HG03354 (cell line): ENCODE data around the gene SERPINA12.
"Not testable (repeated sequence)": the region's sequence is repeated elsewhere in the genome, so short reads cannot be mapped to it uniquely, and the experiment has no call there.

Experiments used
- ATAC-seq: cut with Tn5 transposase; IDR thresholded peaks from one replicate; pipeline ENCODE4 v1.9.1; 2021; ENCODE audit warnings: mild to moderate bottlenecking; ENCODE audit not compliant: unreplicated experiment, poor library complexity, severe bottlenecking

The SERPINA12 gene

DNA sequence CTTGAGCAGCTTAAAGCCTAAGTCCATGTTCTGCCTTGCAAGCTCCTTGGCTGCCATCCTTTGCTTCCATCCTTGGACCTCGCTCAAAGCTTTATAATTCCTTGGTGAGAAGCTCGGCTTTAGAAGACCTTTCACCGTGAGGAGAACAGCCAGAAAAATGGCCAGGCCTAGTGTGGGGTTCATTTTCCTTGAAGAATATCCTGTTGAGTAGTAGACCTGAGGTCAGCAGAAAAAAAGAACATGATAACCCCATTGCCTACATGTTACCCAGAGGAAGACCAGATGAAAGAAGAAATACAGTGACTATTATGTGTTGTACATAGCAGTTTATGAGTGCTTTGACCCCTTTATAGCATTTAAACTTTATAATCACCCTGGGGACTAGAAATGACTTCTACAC is 11.1 kb downstream of the SERPINA12 start:
- ATAC-seq = no peak

DNA sequence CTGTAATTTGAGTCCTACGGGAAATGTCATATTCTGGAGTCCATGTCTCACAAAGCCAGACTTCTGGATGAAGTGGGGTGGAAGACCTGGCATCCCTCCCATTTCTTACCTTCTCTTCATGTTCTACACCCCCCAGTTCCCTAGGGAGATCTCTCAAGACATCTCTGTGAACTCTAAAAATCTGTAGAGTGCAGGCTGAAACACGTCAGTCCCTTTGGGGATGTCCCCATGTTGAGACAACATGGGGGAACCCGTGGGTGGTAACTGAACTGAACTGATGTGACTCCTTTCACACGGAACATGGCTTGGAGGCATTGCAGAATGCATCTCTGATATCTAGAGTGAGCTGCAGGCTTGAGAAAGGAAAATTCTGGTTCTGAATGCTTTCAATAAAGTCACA is 15.2 kb downstream of the SERPINA12 start:
- no peak for ATAC-seq

DNA sequence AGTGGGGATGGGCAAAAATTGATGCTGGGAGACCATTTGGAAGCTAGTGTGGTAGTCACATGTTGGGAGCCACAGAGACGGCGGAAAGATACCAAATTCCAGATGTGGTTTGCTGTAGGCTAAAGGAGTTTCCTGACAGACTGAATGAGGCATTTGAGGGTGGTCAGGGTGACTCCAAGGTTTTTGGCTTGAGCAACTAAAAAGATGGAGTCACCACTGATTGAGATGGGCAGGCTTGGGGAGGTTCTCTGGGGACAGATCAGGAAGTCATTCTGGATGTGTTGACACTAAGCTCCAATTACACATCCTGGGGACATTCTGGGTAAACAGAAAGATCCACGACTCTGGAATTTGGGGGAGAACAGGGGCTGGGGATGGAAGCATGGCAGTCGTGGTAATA is 17.8 kb downstream of the SERPINA12 start:
- no peak for ATAC-seq

DNA sequence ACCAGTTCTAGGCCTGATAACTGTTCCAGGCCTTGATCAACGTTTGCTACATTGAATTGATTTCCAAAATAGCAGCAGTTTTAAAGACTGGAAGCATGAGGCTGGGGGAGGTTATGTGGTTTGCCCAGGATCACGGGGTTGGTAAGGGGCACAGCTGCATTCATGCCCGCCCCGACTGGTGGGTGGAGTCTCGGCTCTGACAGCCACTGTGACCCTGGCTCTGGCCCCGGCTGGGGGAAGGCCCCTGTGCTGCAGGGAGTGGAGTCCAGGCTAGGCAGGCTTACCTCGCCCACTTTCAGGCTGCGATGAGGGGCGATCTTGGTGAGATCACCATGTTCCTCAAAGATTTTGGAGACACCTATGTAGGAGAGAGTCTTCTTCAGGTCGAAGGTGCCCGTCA is 19.9 kb downstream of the SERPINA12 start:
- ATAC-seq = no peak

DNA sequence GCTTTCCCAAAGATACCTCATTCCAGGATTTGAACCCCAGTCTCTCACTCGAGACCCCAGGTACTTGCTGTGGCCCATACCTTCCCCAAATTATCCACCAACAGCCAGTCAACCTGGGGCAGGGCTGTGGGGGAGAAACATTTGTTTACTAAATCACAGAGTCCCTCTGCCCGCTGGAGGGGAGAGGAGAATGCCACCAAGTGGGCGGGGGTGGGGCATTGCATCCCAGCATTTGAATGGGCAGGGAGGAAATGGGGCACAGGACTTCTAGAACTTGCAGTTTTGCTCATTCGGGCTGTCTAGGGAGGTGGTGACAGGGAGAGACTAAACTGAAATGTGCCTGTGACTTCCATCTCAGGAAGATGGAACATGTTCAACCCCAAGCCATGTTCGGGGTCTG is 22.4 kb downstream of the SERPINA12 start:
- ATAC-seq = no peak

DNA sequence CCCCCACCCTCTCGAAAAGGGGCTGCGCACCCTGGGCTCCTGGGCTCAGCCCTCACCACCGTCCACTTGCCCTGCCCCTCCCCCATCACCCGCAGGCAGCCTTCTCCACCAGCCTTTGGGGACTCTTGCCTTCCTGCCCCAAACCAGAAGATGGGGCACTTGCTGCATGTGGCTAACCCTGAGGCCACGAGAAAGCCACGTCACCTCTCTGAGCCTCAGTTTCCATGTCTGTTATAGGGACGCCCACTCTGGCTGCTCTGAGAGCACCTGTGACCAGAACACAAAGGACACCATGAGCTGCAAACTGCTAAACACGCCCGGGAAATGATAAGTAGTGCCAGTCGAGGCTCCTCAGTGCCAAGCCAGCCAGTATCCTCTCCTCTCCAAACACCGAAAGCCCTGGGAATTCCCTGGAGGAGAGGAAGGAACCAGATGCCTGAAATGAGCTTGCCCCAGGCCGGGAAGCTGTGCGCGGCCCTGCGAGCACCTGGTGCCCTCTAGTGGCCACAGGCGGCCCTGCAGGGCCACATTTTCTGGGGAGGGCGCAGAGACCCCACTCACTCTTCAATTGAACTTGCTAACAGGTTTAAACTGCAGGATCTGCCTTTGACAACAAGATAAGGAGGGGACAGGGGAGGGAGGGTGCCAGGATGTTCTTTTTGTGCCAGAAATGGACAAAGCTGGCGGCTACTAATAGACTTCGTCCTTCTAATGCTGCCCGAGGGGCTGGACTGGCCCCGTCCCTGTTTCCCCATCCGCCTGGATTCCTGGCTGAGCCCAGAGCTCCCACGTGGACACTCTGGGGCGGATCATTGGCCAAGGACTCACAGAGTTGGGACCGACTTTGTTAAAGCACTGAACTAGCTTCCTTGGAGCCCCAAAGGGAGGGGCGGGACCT is 23.1 kb downstream of the SERPINA12 start:
- ATAC-seq = no peak

DNA sequence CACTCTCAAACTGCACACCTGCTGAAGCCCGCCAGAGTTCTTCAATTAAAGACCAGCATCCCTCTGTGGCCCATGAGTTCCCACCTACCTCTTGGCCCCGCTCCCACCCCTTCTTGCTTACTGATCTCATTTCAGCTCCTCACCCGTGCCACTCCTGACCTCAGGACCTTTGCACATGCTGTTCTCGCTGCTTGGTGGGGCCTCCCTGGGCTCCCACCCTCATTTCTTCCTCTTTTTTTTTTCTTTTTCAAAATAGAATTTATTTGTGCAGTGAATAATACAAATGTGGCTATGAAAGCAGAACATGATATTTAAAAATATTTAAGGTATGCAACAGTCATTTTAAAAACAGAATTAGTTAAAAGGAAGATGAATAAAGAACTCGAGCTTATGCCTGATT is 24.8 kb downstream of the SERPINA12 start:
- no peak for ATAC-seq

DNA sequence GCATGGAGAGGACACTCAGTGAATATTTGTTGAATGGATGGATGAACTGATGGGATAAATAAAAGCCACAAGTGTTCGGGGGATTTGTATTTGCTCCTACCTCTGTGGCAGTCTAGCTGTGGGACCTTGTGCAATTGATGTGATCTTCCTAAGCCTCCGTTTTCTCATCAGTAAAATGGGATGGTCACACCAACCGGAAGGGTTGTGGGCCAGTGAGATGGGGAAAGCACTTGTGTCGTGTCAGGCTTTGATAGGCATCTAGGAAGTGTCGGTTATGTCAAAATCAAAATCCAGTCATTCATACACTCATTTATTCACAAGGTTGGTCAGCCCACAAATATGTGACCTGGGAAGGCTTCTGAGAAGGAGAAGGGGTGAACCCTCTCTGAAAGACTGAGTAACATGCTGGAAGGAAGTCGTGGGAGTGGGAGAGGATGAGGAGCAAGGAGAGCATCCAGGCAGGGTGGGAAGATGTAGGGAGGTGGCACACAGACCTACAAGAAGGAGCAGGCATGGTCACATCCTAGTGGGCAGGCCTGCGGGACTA is 25.5 kb downstream of the SERPINA12 start:
- ATAC-seq = no peak

DNA sequence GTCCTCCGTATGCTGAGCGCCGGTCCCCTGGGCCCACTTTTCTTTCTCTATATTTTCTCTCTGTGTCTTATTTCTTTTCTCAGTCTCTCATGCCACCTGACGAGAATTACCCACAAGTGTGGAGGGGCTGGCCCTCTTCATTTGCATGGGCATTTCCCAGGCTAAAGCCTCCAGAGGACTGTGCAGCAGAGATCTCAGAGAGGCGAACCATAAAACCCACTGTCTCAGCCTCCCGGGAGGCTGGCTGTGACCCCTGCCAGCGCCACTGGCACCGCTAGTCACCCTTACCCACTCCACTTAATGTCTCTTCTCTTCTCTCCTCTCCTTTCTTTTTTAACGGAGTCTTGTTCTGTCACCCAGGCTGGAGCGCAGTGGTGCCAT is 26.2 kb downstream of the SERPINA12 start:
- no peak for ATAC-seq

DNA sequence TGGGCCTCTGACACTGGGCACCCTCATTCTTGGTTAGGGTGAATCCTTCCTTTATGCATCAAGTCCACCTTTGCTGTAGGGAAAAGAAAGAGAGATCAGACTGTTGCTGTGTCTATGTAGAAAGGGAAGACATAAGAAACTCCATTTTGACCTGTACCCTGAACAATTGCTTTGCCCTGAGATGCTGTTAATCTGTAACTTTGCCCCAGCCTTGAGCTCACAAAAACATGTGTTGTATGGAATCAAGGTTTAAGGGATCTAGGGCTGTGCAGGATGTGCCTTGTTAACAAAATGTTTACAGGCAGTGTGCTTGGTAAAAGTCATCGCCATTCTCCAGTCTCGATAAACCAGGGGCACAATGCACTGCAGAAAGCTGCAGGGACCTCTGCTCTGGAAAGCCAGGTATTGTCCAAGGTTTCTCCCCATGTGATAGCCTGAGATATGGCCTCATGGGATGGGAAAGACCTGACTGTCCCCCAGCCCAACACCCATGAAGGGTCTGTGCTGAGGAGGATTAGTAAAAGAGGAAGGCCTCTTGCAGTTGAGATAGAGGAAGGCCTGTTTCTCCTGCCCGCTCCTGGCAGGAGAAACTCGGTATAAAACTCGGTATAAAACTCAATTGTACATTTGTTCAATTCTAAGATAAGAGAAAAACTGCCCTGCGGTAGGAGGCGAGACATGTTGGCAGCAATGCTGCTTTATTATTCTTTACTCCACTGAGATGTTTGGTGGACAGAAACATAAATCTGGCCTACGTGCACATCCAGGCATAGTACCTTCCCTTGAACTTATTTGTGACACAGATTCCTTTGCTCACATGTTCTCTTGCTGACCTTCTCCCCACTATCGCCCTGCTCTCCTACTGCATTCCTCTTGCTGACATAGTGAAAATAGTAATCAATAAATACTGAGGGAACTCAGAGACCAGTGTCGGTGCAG is 26.9 kb downstream of the SERPINA12 start:
- not testable (repeated sequence) for ATAC-seq

DNA sequence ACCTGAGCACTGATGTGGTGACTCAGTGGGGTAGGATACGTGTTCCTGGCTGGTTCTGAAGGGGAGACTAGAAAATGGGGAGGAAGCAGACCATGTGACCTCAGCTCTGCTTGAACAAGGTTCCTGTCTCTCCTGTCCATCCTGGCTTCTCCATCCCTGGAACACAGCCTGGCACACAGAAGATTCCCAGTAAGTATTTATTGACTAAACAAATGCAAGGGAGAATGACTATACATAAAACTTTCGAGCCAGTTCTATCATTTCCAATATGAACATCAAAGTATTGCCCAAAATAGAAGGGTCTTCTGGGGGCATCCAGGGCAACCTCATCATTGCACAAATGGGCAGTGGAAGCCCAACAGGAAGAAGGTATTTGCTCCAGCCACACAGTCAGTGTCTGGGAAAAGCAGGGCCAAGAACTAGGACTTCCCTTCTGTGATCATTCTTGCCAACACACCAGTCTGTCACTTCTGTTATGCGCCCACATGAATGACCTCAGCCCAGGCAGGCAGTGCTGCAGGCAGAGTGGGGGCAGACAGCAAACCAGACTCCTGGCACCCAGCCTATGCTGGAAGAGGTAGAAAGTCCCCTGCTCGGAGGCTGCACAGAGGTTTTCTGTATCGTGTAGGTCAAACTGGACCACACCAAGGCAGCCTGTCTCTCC is 27.7 kb downstream of the SERPINA12 start:
- ATAC-seq = no peak

DNA sequence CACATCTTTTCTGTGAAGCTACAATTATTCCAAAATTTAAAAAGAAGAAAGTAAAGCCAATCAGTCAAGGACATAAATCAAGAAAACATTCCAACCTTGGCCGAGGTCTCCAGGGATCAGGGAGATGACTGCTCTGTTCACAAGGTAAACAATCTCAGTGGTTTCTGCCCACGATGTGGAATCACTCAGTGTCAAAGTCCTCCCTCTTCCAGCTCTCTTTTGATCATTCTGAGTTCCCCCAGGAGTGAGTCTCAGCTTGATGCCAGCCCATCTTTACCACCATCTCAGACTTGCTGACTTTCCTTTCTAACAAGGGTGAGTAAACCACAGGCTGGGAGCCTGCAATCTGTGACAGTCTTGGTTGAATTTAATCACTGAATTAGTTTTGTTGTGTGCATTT is 28.5 kb downstream of the SERPINA12 start:
- no peak for ATAC-seq

DNA sequence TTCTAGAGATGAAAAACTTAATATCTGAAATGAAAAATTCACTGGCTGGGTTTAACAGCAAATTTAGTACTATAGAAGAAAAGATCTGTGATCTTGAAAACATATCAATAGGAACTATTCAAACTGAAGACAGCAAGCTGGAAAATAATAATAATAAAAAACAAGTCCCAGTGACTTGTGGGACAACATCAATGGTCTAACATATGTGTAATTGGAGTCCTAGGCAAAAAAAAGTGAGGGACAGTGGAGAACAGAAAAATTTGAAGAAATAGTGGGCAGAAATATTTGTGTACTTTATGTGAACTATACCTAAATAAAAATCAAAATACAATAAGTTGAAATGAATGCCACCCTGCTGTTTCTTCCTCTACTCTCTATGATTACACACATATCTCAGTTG is 30.8 kb downstream of the SERPINA12 start:
- ATAC-seq = no peak

DNA sequence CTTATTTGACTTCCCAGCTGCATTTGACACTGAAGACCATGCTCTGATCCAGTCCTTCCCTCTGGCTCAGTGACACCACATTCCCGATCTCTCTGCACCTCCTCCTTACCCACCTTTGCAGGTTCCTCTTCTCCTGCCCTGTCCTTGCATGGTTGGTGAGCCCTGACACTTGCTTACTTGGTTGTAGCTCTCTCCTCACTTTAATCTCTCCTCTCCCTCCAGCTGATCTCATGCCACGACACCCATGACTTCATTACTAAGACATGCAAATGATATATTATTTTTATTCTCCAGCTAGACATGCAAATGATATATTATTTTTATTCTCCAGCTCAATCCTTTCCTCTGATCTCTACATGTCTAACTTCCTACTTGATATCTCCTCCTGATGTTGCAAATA is 33.2 kb downstream of the SERPINA12 start, which contains the start of gene SERPINA9:
SERPINA9 (minus strand) TSS at position 175 of the 400 bp plus-strand sequence. CDS start 6,357 bp downstream, outside the sequence.
- ATAC-seq = no peak

DNA sequence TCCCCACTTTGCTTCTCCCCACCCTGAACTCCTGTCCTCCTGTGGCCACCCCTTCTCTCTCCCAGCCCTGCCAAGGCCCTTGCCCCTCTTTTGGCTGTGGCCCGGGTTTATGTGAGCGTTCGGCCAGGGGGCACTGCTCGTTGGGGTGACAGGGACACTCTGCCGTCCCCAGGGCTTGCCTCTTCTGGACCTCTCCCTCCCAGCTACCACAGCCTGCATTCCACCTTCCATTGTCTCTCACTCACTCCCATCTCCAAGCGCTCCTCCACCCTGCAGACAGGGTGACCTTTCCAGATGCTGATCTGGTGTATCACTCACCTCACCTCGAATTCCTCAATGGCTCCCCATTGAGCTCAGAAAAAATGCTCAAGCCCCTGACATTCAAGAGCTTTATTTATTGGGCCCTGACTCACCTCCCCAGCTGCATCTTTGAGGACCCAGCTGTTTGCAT is 34.7 kb downstream of the SERPINA12 start:
- no peak for ATAC-seq

DNA sequence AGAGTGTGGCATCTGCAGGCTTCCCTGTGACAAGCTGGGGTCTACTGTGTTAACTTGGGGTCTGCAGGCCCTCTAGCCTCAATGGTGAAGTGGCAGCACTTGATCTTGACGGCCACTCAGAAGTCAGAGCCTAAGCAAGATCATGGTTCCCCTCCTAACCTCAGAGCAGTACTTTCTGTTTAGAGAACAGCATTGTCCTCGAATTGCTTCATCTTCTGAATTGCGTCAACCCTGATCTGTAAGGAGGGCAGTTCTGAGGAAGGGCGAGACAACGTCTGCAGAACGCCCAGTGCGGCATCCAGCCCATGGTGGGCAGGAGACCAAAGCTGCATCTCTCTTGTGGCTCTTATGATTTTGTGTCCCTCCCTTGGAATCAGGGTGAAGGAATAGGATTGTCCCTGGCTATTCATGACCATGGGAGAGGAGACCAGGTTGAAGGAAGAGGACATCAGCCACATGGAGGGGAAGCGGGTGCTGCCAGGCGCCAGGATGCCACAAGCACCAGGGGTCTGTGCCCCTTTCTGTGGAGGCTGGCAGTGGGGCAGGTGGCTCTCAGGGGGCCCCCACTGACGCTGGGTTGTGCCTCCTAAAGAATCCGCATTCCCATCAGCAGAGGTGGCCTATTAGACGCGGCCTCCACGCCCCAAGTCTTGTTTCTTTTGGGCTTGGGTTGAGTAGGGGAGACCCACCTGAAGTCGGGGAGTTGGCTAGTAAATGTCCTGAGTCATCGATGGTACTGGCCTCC is 35.4 kb downstream of the SERPINA12 start:
- no peak for ATAC-seq

DNA sequence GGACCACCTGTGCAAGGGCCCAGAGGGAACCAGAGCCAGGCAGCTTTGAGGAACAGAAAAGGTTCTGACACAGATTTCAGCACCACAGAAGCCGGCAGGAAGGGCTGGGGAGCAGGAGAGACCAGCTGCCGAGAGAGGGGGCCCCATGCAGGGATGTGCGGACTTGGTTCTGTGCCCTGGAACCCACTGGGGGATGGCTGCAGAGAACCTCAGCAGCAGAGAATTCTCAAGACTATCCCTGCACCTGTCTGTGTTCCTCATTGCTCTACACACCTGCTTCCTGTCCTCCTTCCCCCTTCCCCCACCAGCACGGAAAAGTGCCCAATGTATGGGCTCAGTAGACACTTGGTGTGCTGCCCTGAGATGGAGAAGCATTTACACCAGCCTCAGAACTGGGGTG is 36.4 kb downstream of the SERPINA12 start:
- no peak for ATAC-seq

DNA sequence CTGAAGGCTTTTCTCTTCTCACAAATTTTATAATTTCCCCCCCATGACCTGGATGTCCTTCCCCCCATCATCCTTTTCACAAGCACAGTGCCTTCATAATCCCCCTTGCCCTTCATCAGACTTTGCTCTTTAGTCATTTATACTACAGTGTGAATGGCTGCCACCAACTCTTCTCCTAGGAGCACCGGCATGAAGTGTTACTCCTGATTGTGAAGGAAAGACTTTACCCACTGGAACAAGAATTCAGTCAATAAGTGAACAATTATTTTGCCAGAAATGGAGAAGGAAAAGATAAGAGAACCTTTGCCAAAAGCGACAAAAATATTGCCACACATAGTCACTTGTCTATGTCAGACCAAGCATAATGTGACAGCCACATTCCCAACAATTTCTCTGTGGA is 38.2 kb downstream of the SERPINA12 start:
- no peak for ATAC-seq

DNA sequence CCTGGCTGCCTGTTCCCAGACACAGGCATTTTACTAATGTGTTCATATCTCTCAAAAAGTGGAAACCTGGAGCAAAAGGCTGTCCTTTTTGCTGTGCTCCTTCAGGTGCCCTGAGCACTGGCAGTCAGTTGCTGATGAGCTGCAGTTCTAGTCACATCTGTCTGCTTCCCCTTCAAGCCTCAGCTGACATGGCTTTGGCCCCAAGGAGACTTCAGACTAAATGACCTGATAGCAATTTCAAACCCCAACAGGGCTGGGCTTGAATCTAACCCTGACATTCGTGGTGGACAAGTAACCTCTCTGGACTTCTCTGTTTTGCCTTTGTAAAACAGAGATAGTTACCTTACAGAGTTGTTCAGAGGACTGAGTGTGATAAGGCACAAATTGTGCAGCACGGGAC is 39.0 kb downstream of the SERPINA12 start:
- no peak for ATAC-seq
